ENCODE results near the gene HTT. TPM values are rescaled to one million over a fixed set of nuclear protein-coding genes. Genes with fewer than 3 reads are reported as not detected.

Gene HTT
- total RNA-seq, 1 donor from 2014 or later: 35.1 TPM

DNA sequence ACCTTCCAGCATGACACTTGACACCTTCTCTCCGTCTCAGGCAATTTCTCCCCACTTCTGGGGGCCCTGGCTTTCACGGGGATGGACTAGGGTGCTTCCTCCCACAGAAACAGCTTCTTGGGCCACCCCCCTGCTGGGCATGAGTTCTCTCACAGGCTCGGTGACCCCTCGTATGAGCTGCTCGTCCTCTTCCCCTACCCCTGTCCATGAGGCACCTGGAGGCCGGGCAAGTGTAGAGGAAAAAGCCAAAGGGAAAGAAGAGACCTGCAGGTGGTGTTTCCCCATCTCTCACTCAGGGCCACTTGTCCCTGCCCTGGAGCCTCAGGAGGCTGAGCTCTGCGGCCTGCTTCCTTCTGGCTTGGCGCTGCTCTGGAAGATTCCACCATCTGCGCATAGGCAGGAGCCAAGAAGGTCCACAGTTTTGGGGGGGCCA is 216.4 kb downstream of the HTT start:
- peak; percentile 39 for DNase-seq (ENCODE audit: low spot score)
- intact Hi-C loops (cut with DNase I): no loop called here

DNA sequence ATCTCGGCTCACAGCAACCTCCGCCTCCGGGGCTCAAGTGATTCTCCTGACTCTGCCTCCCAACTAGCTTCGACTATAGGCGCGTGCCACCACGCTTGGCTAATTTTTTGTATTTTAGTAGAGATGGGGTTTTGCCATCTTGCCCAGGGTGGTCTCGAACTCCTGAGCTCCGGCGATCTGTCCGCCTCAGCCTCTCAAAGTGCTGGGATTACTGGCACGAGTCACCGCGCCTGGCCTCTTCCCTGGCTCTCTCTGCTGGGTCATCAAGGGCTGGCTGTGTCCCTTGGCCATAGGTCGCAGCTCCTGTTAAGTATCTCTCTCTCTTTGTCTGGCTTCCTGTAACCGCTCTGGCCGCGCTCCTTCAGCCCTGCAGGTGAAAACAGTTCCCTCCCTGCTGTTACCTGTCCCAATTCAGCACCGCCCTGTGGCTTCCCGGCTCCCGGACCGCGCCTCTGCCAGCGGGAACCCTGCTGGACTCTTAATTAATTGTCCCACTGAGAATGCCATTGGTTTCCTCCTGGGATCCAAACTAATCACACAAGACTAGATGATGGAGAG is 217.0 kb downstream of the HTT start:
- DNase-seq (ENCODE audit: low spot score): peak; percentile 65
- intact Hi-C loops (cut with DNase I): no loop called here

DNA sequence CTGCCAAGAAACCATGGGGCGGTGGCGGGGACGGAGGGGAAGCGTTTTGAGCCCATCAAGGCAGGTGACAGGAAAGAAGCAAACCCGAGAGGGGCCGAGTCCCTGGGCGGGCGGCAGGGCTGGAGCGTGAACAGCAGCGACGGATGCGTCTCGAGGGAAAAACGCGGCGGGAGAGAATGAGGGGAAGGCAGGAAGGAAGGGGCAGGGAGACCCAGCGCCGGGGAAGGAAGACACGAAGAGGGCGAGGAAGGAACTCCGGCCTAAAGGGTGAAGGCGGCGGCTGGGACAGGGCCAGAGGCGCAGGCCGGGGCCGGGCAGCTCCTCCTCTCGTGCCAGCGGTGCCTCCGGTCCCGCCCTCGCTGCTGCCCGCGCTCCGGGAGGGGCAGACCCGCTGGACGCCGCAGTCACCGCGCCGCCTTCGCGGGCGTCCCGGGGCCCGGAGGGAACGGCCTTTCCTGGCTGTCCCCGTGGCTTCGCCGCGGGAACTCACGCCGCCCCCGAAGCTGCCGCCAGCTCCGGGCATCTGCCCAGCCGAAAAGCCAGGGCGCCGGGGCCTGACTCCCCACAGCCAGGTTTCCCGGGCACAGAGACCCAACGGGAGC is 217.6 kb downstream of the HTT start:
- peak; percentile 82 for DNase-seq (ENCODE audit: low spot score)
- intact Hi-C loops (cut with DNase I): no loop called here

GRCh38 chr4:3292571-3293400 is 218.3 kb downstream of the HTT start, which contains the start of gene RGS12:
Gene RGS12 (plus strand): TSS chr4:3293021. CDS start chr4:3316171, 23,150 bp downstream.
- peak; percentile 97 for DNase-seq (ENCODE audit: low spot score)
- intact Hi-C loops (cut with DNase I): no loop called here

Other genes starting within 250 kb of the HTT start
- 213 TPM for gene ADD1, start 230.8 kb upstream of the HTT start, total RNA-seq
- 16.1 TPM for gene NOP14, start 111.3 kb upstream of the HTT start, total RNA-seq
- 13.5 TPM for gene GRK4, start 111.1 kb upstream of the HTT start, total RNA-seq
- gene HTT-AS, start 143 bp upstream of the HTT start, total RNA-seq: not detected
- gene MSANTD1, start 174.5 kb downstream of the HTT start, total RNA-seq: 1.1 TPM
- 19.1 TPM for gene RGS12, start 218.3 kb downstream of the HTT start, total RNA-seq

Data from cardiac septum (tissue), 1 donor.